ENCODE results near the gene FGD4.

The FGD4 gene

GRCh38 chr12:32693036-32693435 lies 293.7 kb downstream of the FGD4 start:
- DNase-seq = no peak

Measured in activated CD8-positive, alpha-beta memory T cell treated with anti-CD3 and anti-CD28 coated beads, Interleukin-2, amount 50 U/mL, for 48 hours (primary cell).